Esophagus muscularis mucosa (tissue), 4 donors: ENCODE measurements around the gene ARX.

Source experiments
- EP300 ChIP-seq: sonication (generic); formaldehyde crosslinking; IDR thresholded peaks from one replicate; pipeline ENCODE4 v1.6.1; 2017; ENCODE audit warnings: antibody characterized with exemption
- POLR2A ChIP-seq: fragments of 450-650 bp; IDR thresholded peaks from one replicate; pipeline ENCODE4 v1.6.1; 2017; ENCODE audit warnings: antibody characterized with exemption, moderate library complexity, mild to moderate bottlenecking, low read depth
- POLR2AphosphoS5 ChIP-seq, 2 donors: sonication (generic); formaldehyde crosslinking; IDR thresholded peaks; one replicate each; pipeline ENCODE4 v1.6.1; 2017; ENCODE audit warnings: antibody characterized with exemption in 2 of 2
- TF ChIP-seq, protein P1 (sequence below), 3 experiments: fragments of 200-600 bp in 2 of 3; fragments of 450-650 bp in 1 of 3; sonication (generic) in 2 of 3; IDR thresholded peaks; one replicate each; pipeline ENCODE4 v1.5.1; 2017 to 2019; ENCODE audit warnings: antibody characterized with exemption in 3 of 3, mild to moderate bottlenecking in 2 of 3, moderate library complexity in 1 of 3

DNA sequence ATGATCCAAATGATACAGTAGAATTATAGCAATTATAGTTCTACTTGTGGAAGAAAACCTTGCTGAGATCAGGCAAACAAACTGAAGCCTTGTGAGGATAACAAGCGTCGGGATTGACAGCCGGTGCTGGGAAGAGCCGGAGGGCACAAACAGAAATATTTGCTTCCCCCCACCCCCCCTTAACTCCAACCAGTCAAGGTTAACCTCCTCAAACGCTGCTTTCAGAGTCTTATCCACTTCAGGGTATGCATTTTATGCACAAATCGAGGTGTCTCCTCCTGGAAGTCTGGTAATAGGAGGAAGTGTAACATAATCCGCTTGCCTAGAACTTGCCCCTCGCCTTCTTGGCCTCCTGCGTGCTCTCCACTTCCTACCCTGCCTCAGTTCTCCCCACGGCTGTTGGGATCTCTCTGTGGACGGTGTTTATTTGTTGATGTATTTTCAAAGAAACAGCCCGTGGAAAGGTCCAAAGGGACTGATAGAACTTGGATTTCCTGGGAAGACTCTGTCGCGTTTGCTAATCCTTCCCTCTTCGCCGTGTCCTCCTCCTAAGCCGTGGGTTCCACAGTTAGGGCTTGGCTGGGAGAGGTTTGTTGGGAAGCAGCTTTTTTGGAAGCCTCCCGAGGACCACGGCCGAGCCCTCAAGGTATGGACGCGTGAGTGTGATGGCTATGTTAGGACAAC, 4.1 kb upstream of the ARX start:
- TF ChIP-seq, protein P1, sequence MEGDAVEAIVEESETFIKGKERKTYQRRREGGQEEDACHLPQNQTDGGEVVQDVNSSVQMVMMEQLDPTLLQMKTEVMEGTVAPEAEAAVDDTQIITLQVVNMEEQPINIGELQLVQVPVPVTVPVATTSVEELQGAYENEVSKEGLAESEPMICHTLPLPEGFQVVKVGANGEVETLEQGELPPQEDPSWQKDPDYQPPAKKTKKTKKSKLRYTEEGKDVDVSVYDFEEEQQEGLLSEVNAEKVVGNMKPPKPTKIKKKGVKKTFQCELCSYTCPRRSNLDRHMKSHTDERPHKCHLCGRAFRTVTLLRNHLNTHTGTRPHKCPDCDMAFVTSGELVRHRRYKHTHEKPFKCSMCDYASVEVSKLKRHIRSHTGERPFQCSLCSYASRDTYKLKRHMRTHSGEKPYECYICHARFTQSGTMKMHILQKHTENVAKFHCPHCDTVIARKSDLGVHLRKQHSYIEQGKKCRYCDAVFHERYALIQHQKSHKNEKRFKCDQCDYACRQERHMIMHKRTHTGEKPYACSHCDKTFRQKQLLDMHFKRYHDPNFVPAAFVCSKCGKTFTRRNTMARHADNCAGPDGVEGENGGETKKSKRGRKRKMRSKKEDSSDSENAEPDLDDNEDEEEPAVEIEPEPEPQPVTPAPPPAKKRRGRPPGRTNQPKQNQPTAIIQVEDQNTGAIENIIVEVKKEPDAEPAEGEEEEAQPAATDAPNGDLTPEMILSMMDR (IDR thresholded peaks at IDR 0.05) = no peak
- no peak for TF ChIP-seq POLR2AphosphoS5 (IDR thresholded peaks at IDR 0.05)
- TF ChIP-seq POLR2A = no peak
- no peak for TF ChIP-seq EP300
